GM12878 (cell line): ENCODE results near the gene EYA4. TPM values are rescaled to one million over a fixed set of nuclear protein-coding genes. Genes with fewer than 3 reads are reported as not detected.

ENCODE experiments used
- ATAC-seq: fragments of 200-7000 bp; cut with Tn5 transposase; 3 replicates; pipeline ENCODE4 v1.9.1; 2020; ENCODE audit warnings: mild to moderate bottlenecking, moderate library complexity
- BruUV-seq: library from RNA; stranded (reverse); fragments of 400-500 nt; replicated peaks from 2 replicates; lab custom pipeline; 2021; lab: Mats Ljungman, UMichigan
- CTCF ChIA-PET: fragments of 300-600 bp; sonication (Branson Sonifier 250); formaldehyde crosslinking; extraction: SDS; loops from one replicate; lab custom pipeline; 2021; ENCODE audit warnings: inconsistent platforms; lab: Yijun Ruan, JAX
- POLR2A ChIA-PET: fragments of 350-600 bp; formaldehyde crosslinking; extraction: SDS; loops from one replicate; lab custom pipeline; 2021; ENCODE audit warnings: inconsistent platforms; lab: Charles Lee
- RAD21 ChIA-PET: fragments of 300-600 bp; sonication (Branson Sonifier 250); formaldehyde crosslinking; loops from one replicate; lab custom pipeline; 2023; ENCODE audit warnings: antibody characterized with exemption; ENCODE audit not compliant: unreplicated experiment; lab: Charles Lee
- SMC1A ChIA-PET: fragments of 300-600 bp; sonication (Branson Sonifier 250); formaldehyde crosslinking; loops from one replicate; lab custom pipeline; 2023; ENCODE audit not compliant: unreplicated experiment, uncharacterized antibody; lab: Charles Lee
- DNase-seq: peaks from one replicate; pipeline ENCODE4 v3.0.0-alpha.2; 2011; ENCODE audit warnings: low read depth, low spot score
- FAIRE-seq: peaks from 3 replicates; lab custom pipeline; 2011; peaks lifted over from hg19 to GRCh38; lab: Jason Lieb, UNC
- H2AFZ ChIP-seq: 2 replicates; pipeline ENCODE4 v1.6.0; 2011; ENCODE audit warnings: low read depth, low read length, control low read depth; ENCODE audit not compliant: control insufficient read depth
- H3K27ac ChIP-seq: 2 replicates; pipeline ENCODE4 v1.5.1; 2011; ENCODE audit warnings: control low read depth; ENCODE audit not compliant: control insufficient read depth, insufficient read depth
- H3K27me3 ChIP-seq, 2 experiments: replicated peaks in 1 of 2; 2 replicates each; pipeline versions ENCODE4 v1.6.0 to v1.6.1; 2011; ENCODE audit warnings: low read length in 1 of 2; ENCODE audit not compliant: control insufficient read depth in 2 of 2, insufficient read depth in 2 of 2
- H3K36me3 ChIP-seq, 2 experiments: 2 replicates each; pipeline ENCODE4 v1.5.1; 2011; ENCODE audit warnings: low read length in 1 of 2; ENCODE audit not compliant: control insufficient read depth in 2 of 2, insufficient read depth in 2 of 2
- H3K4me1 ChIP-seq: 2 replicates; pipeline ENCODE4 v1.6.1; 2011; ENCODE audit warnings: mild to moderate bottlenecking, low read length, moderate library complexity, mixed read lengths; ENCODE audit not compliant: control insufficient read depth, insufficient read depth
- H3K4me2 ChIP-seq: 2 replicates; pipeline ENCODE4 v1.6.0; 2011; ENCODE audit warnings: control low read depth; ENCODE audit not compliant: control insufficient read depth, insufficient read depth
- H3K4me3 ChIP-seq: fragments of 200-600 bp; sonication (generic); 2 replicates; pipeline ENCODE4 v1.5.1; 2016
- H3K79me2 ChIP-seq: 2 replicates; pipeline ENCODE4 v1.6.0; 2011; ENCODE audit warnings: low read length; ENCODE audit not compliant: control insufficient read depth, insufficient read depth
- H3K9ac ChIP-seq: 2 replicates; pipeline ENCODE4 v1.8.0; 2011; ENCODE audit warnings: low read length, control low read depth, mixed read lengths; ENCODE audit not compliant: control insufficient read depth, insufficient read depth
- H3K9me3 ChIP-seq: replicated peaks from 3 replicates; pipeline ENCODE4 v1.5.1; 2011; ENCODE audit warnings: mild to moderate bottlenecking, low read length; ENCODE audit not compliant: control insufficient read depth, insufficient read depth
- H4K20me1 ChIP-seq: 2 replicates; pipeline ENCODE4 v1.6.0; 2011; ENCODE audit not compliant: control insufficient read depth, insufficient read depth
- ATF3 ChIP-seq: IDR thresholded peaks from 2 replicates; pipeline ENCODE4 v1.6.1; 2011; ENCODE audit warnings: low read depth, mild to moderate bottlenecking, low read length, moderate library complexity, borderline replicate concordance; ENCODE audit errors: extremely low read depth
- CBX5 ChIP-seq: sonication (generic); IDR thresholded peaks from 2 replicates; pipeline ENCODE4 v1.6.1; 2016; ENCODE audit warnings: low read depth, moderate library complexity, mild to moderate bottlenecking, inconsistent platforms
- CREB1 ChIP-seq: IDR thresholded peaks from 2 replicates; pipeline ENCODE4 v1.6.1; 2012; ENCODE audit warnings: low read depth, mild to moderate bottlenecking, inconsistent platforms
- IRF3 ChIP-seq: fragments of 450-650 bp; IDR thresholded peaks from 2 replicates; pipeline ENCODE4 v1.6.1; 2014; ENCODE audit warnings: mild to moderate bottlenecking
- NKRF ChIP-seq: fragments of 450-650 bp; conservative IDR thresholded peaks from 2 replicates; pipeline ENCODE4 v1.6.1; 2017; ENCODE audit warnings: mild to moderate bottlenecking, moderate library complexity
- POLR2AphosphoS2 ChIP-seq: IDR thresholded peaks from 2 replicates; pipeline ENCODE4 v1.6.1; 2011; ENCODE audit warnings: low read depth, mild to moderate bottlenecking, low read length, improper control_type of control experiment, moderate library complexity
- RAD21 ChIP-seq: IDR thresholded peaks from 2 replicates; pipeline ENCODE4 v1.6.1; 2011; ENCODE audit warnings: mild to moderate bottlenecking, low read depth, low read length, moderate library complexity; ENCODE audit not compliant: insufficient read depth
- RCOR1 ChIP-seq: conservative IDR thresholded peaks from 2 replicates; pipeline ENCODE4 v1.6.1; 2012; ENCODE audit warnings: low read depth, low read length, improper control_type of control experiment
- SPI1 ChIP-seq: IDR thresholded peaks from 2 replicates; pipeline ENCODE4 v1.6.1; 2011; ENCODE audit warnings: low read depth, mild to moderate bottlenecking, low read length, moderate library complexity, borderline replicate concordance; ENCODE audit not compliant: insufficient read depth
- SREBF2 ChIP-seq: IDR thresholded peaks from 2 replicates; pipeline ENCODE4 v1.6.1; 2012; ENCODE audit warnings: mild to moderate bottlenecking, low read length
- SUZ12 ChIP-seq: fragments of 200-600 bp; sonication (generic); IDR thresholded peaks from one replicate; pipeline ENCODE4 v1.6.1; 2018; ENCODE audit warnings: antibody characterized with exemption, mild to moderate bottlenecking; ENCODE audit not compliant: unreplicated experiment
- TBL1XR1 ChIP-seq: IDR thresholded peaks from 2 replicates; pipeline ENCODE4 v1.6.1; 2012; ENCODE audit warnings: low read depth, low read length, improper control_type of control experiment
- ZBED1 ChIP-seq: IDR thresholded peaks from 2 replicates; pipeline ENCODE4 v1.6.1; 2016; ENCODE audit warnings: borderline replicate concordance
- ZNF622 ChIP-seq: fragments of 450-650 bp; IDR thresholded peaks from 2 replicates; pipeline ENCODE4 v1.6.1; 2017; ENCODE audit warnings: mild to moderate bottlenecking, inconsistent platforms
- WGBS: methylation state at CpG from one replicate; pipeline ENCODE4 v1.1.6; 2016; ENCODE audit warnings: low lambda C conversion rate; ENCODE audit not compliant: insufficient replicate concordance, insufficient coverage; ENCODE audit errors: missing lambda C conversion rate; 5-methylcytosine and 5-hydroxymethylcytosine counted together
- in situ Hi-C: fragments of 300-500 bp; cut with MboI; formaldehyde crosslinking; loops from 9 replicates; pipeline ENCODE4 v1.14.3; 2018; ENCODE audit warnings: mixed read lengths
- intact Hi-C: fragments of 100-400 bp; cut with micrococcal nuclease; formaldehyde crosslinking; loops from one replicate; pipeline ENCODE4 v1.14.2; 2022; ENCODE audit not compliant: unreplicated experiment
- polyA plus RNA-seq, 11 experiments: library from polyadenylated mRNA; depleted of rRNA in 4 of 11; unstranded in 6 of 11; stranded (reverse) in 5 of 11; fragments of >200 nt; fragmentation: Nextera tagmentation in 4 of 11; fragmentation: Illumina TruSeq in 1 of 11; extraction: Ambion mirVana in 4 of 11; extraction: Trizol in 1 of 11; gene quantifications; 1 replicate in 1 of 11; 2 replicates in 10 of 11; pipeline versions ENCODE4 v1.2.1 to v1.2.3, GENCODE V29; 2011 to 2016; ENCODE audit warnings: inconsistent platforms in 2 of 11, missing spikeins in 2 of 11, low read depth in 1 of 11
- total RNA-seq, 4 experiments: library from RNA; depleted of rRNA in 3 of 4; stranded (reverse); fragments of >200 nt in 3 of 4; fragmentation: Illumina TruSeq in 1 of 4; extraction: Trizol in 1 of 4; gene quantifications; 2 replicates each; pipeline versions ENCODE4 v1.2.1 to v1.2.3, GENCODE V29; 2013 to 2021
- TF ChIP-seq, protein P1 (sequence below): fragments of 450-650 bp; IDR thresholded peaks from 2 replicates; pipeline ENCODE4 v1.6.1; 2017; ENCODE audit warnings: mild to moderate bottlenecking, moderate library complexity

Gene EYA4
- total and polyA plus RNA-seq, 10 of the 15 experiments (the other 5 are each of a cell fraction or from before 2014, with no cell fraction given): 0.02 TPM; not detected in 9

DNA sequence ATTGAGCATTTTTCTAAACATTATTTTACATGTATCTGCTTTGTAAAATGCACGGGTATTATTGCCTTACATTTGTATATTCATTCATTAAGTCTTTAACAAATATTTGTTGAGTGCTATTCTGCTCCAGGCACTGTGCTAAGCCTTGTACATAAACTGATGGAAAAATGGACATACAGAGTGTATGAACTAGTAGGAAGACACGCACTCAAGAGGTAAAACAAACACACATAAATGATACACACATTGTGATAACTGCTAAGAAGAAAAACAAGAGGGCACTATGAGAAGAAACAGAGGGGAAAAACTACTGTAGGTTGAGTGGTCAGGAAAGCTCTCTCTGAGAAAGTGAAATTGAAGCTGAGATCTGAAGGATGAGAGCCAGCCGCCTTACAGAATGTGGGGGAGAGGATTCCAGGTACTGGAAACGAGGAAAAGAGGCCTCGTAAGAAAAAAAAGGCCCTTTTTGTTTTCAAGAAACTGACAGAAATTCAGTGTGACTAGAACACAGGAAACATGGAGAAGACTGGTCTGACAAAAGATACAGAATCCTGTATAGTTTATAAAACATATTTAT lies 117.5 kb downstream of the EYA4 start:
- no peak overlapping the region for H3K4me3 ChIP-seq
- no peaks in the 10 kb centered on the region for H4K20me1 ChIP-seq
- H3K27ac ChIP-seq: no peak overlapping the region
- intact Hi-C loops (no loop called here), in situ Hi-C loops (no loop called here)
- TF ChIP-seq ATF3: no peak
- TF ChIP-seq CREB1: no peak
- TF ChIP-seq POLR2AphosphoS2: no peak
- TF ChIP-seq SREBF2: no peak
- no peak for TF ChIP-seq SPI1
- TF ChIP-seq, protein P1, sequence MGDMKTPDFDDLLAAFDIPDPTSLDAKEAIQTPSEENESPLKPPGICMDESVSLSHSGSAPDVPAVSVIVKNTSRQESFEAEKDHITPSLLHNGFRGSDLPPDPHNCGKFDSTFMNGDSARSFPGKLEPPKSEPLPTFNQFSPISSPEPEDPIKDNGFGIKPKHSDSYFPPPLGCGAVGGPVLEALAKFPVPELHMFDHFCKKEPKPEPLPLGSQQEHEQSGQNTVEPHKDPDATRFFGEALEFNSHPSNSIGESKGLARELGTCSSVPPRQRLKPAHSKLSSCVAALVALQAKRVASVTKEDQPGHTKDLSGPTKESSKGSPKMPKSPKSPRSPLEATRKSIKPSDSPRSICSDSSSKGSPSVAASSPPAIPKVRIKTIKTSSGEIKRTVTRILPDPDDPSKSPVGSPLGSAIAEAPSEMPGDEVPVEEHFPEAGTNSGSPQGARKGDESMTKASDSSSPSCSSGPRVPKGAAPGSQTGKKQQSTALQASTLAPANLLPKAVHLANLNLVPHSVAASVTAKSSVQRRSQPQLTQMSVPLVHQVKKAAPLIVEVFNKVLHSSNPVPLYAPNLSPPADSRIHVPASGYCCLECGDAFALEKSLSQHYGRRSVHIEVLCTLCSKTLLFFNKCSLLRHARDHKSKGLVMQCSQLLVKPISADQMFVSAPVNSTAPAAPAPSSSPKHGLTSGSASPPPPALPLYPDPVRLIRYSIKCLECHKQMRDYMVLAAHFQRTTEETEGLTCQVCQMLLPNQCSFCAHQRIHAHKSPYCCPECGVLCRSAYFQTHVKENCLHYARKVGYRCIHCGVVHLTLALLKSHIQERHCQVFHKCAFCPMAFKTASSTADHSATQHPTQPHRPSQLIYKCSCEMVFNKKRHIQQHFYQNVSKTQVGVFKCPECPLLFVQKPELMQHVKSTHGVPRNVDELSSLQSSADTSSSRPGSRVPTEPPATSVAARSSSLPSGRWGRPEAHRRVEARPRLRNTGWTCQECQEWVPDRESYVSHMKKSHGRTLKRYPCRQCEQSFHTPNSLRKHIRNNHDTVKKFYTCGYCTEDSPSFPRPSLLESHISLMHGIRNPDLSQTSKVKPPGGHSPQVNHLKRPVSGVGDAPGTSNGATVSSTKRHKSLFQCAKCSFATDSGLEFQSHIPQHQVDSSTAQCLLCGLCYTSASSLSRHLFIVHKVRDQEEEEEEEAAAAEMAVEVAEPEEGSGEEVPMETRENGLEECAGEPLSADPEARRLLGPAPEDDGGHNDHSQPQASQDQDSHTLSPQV: no peak
- no peak for TF ChIP-seq TBL1XR1
- no peak for TF ChIP-seq RCOR1
- TF ChIP-seq ZBED1: no peak
- no peak for TF ChIP-seq SUZ12
- TF ChIP-seq IRF3: no peak
- TF ChIP-seq RAD21: no peak
- no peak for TF ChIP-seq NKRF
- no peak for TF ChIP-seq CBX5
- no peak for TF ChIP-seq ZNF622
- no peaks in the 10 kb centered on the region for H3K9me3 ChIP-seq
- 18% methylated on average over 5 of the region's 5 CpGs for WGBS
- ATAC-seq (no peak), DNase-seq (no peak), FAIRE-seq (no peak)
- ChIA-PET CTCF (no interaction called here), SMC1A (no interaction called here), RAD21 (no interaction called here), POLR2A (no interaction called here)
- no peaks in the 10 kb centered on the region for H3K79me2 ChIP-seq
- no peaks in the 10 kb centered on the region for H3K4me1 ChIP-seq
- H2AFZ ChIP-seq: no peak overlapping the region
- no peak overlapping the region for H3K9ac ChIP-seq
- BruUV-seq: no TSS peak
- H3K4me2 ChIP-seq: no peak overlapping the region
- H3K27me3 ChIP-seq: no peaks in the 10 kb centered on the region
- no peaks in the 10 kb centered on the region for H3K36me3 ChIP-seq
